D721Med (cell line): ENCODE measurements around the gene KCNE5.
"Not testable (repeated sequence)": the region's sequence is repeated elsewhere in the genome, so short reads cannot be mapped to it uniquely, and the experiment has no call there.

Experiments
- DNase-seq: peaks from one replicate; pipeline ENCODE4 v3.0.0; 2011; ENCODE audit warnings: low spot score; ENCODE audit not compliant: insufficient read length
- FAIRE-seq: peaks from 2 replicates; lab custom pipeline; 2011; peaks lifted over from hg19 to GRCh38; lab: Jason Lieb, UNC
- CTCF ChIP-seq: IDR thresholded peaks from 2 replicates; pipeline ENCODE4 v1.5.1; 2012; ENCODE audit warnings: mild to moderate bottlenecking, control low read depth; ENCODE audit not compliant: insufficient read depth; ENCODE audit errors: missing control alignments

Gene KCNE5

GRCh38 chrX:109601486-109601885, 23.5 kb downstream of the KCNE5 start:
- no peak for DNase-seq

GRCh38 chrX:109600237-109600651, 24.7 kb downstream of the KCNE5 start:
- no peak for TF ChIP-seq CTCF
- FAIRE-seq (no peak), DNase-seq (no peak)

More at GRCh38 chrX:109601486-109601885, 23.5 kb downstream of the KCNE5 start:
- FAIRE-seq, result no peak
- TF ChIP-seq CTCF, result no peak

GRCh38 chrX:109596015-109596414, 29.0 kb downstream of the KCNE5 start:
- DNase-seq (no peak), FAIRE-seq (no peak)
- TF ChIP-seq CTCF, result no peak

GRCh38 chrX:109590176-109590575, 34.8 kb downstream of the KCNE5 start:
- DNase-seq (no peak), FAIRE-seq (no peak)
- no peak for TF ChIP-seq CTCF

- no peak for FAIRE-seq
- no peak for TF ChIP-seq CTCF
- no peak for DNase-seq
Measured at GRCh38 chrX:109585488-109585887, 39.5 kb downstream of the KCNE5 start.

GRCh38 chrX:109578916-109579315, 46.1 kb downstream of the KCNE5 start:
- FAIRE-seq (no peak), DNase-seq (no peak)
- no peak for TF ChIP-seq CTCF

- no peak for TF ChIP-seq CTCF
- DNase-seq (no peak), FAIRE-seq (no peak)
Measured at GRCh38 chrX:109577055-109577454, 47.9 kb downstream of the KCNE5 start.

- not testable (repeated sequence) for DNase-seq, FAIRE-seq
Measured at GRCh38 chrX:109576083-109576482, 48.9 kb downstream of the KCNE5 start.
